ENCODE measurements around the gene PRCP. TPM values are rescaled to one million over a fixed set of nuclear protein-coding genes. Genes with fewer than 3 reads are reported as not detected.
"Not testable (repeated sequence)": the region's sequence is repeated elsewhere in the genome, so short reads cannot be mapped to it uniquely, and the experiment has no call there.

The PRCP gene
- total RNA-seq, 1 experiment from 2014 or later = 57.0 TPM

GRCh38 chr11:82855616-82856015 lies 44.6 kb downstream of the PRCP start:
- no TSS peak for BruUV-seq (replicated peaks)
- Histone ChIP-seq H3K4me1 (ENCODE audit: control insufficient read depth, insufficient read depth, low read length) (peaks cover 30% of the 10 kb centered on the region), H3K9me3 (ENCODE audit: control insufficient read depth, insufficient read depth, low read depth, low read length) (no peaks in the 10 kb centered on the region), H3K27ac (ENCODE audit: low read length) (no peak overlapping the region), H3K27me3 (ENCODE audit: control insufficient read depth, insufficient read depth, low read length) (no peaks in the 10 kb centered on the region), H3K36me3 (ENCODE audit: control insufficient read depth, insufficient read depth, low read length) (no peaks in the 10 kb centered on the region), H3K4me3 (ENCODE audit: low read depth in 2 of 2, low read length in 2 of 2) (no peak overlapping the region)
- ChIA-PET CTCF (no interaction called here), POLR2A (no interaction called here)
- in situ Hi-C loops (cut with HindIII; ENCODE audit: low pct_unique_long_range_greater_than_20kb, low sequenced_read_pairs) = no loop called here
- no peak for DNase-seq (ENCODE audit: low read depth, low spot score)
- ATAC-seq = no peak
- intact Hi-C loops (cut with micrococcal nuclease; ENCODE audit: unreplicated experiment) = no loop called here
- TF ChIP-seq SIN3A (IDR thresholded peaks at IDR 0.05; ENCODE audit: borderline replicate concordance, insufficient read depth, low read depth, low read length) (no peak), TCF7L2 (IDR thresholded peaks at IDR 0.05; ENCODE audit: low read depth, low read length) (no peak), REST (IDR thresholded peaks at IDR 0.05; ENCODE audit: insufficient read depth in 1 of 2, low read depth in 2 of 2, low read length in 1 of 2) (no peak), POLR2AphosphoS5 (IDR thresholded peaks at IDR 0.05; ENCODE audit: low read depth, low read length) (no peak), CTCF (IDR thresholded peaks at IDR 0.05) (no peak)

GRCh38 chr11:82854916-82855315 lies 45.3 kb downstream of the PRCP start:
- intact Hi-C loops (cut with micrococcal nuclease; ENCODE audit: unreplicated experiment); BruUV-seq (replicated peaks); in situ Hi-C loops (cut with HindIII; ENCODE audit: low pct_unique_long_range_greater_than_20kb, low sequenced_read_pairs); H3K4me3 ChIP-seq (ENCODE audit: low read depth in 2 of 2, low read length in 2 of 2); POLR2A ChIA-PET; H3K27ac ChIP-seq (ENCODE audit: low read length); DNase-seq (ENCODE audit: low read depth, low spot score); H3K27me3 ChIP-seq (ENCODE audit: control insufficient read depth, insufficient read depth, low read length); H3K9me3 ChIP-seq (ENCODE audit: control insufficient read depth, insufficient read depth, low read depth, low read length); CTCF ChIA-PET; ATAC-seq; H3K36me3 ChIP-seq (ENCODE audit: control insufficient read depth, insufficient read depth, low read length): not testable (repeated sequence)
- peaks cover 28% of the 10 kb centered on the region for H3K4me1 ChIP-seq (ENCODE audit: control insufficient read depth, insufficient read depth, low read length)

GRCh38 chr11:82854242-82854641 lies 46.0 kb downstream of the PRCP start:
- Histone ChIP-seq H3K9me3 (ENCODE audit: control insufficient read depth, insufficient read depth, low read depth, low read length) (no peaks in the 10 kb centered on the region), H3K27ac (ENCODE audit: low read length) (no peak overlapping the region), H3K27me3 (ENCODE audit: control insufficient read depth, insufficient read depth, low read length) (no peaks in the 10 kb centered on the region), H3K4me3 (ENCODE audit: low read depth in 2 of 2, low read length in 2 of 2) (no peak overlapping the region), H3K4me1 (ENCODE audit: control insufficient read depth, insufficient read depth, low read length) (peaks cover 21% of the 10 kb centered on the region), H3K36me3 (ENCODE audit: control insufficient read depth, insufficient read depth, low read length) (no peaks in the 10 kb centered on the region)
- intact Hi-C loops (cut with micrococcal nuclease; ENCODE audit: unreplicated experiment) (no loop called here), in situ Hi-C loops (cut with HindIII; ENCODE audit: low pct_unique_long_range_greater_than_20kb, low sequenced_read_pairs) (no loop called here)
- TF ChIP-seq CTCF (IDR thresholded peaks at IDR 0.05) (no peak), TCF7L2 (IDR thresholded peaks at IDR 0.05; ENCODE audit: low read depth, low read length) (no peak), POLR2AphosphoS5 (IDR thresholded peaks at IDR 0.05; ENCODE audit: low read depth, low read length) (no peak), SIN3A (IDR thresholded peaks at IDR 0.05; ENCODE audit: borderline replicate concordance, insufficient read depth, low read depth, low read length) (no peak)
- POLR2A ChIA-PET = no interaction called here
- DNase-seq (ENCODE audit: low read depth, low spot score) (no peak), ATAC-seq (no peak)
- CTCF ChIA-PET = no interaction called here
- BruUV-seq (replicated peaks) = no TSS peak
